OCI-LY3 (cell line): ENCODE data around the gene CCL16.

ENCODE experiments used
- H2AFZ ChIP-seq: fragments of 200-600, 300-600 bp; shearing (Covaris generic); 2 replicates; pipeline ENCODE4 v1.6.0; 2014; ENCODE audit warnings: antibody characterized with exemption, low read depth, low read length
- H3K27ac ChIP-seq: fragments of 200-600, 300-600 bp; sonication (generic); 2 replicates; pipeline ENCODE4 v1.5.1; 2014; ENCODE audit warnings: mild to moderate bottlenecking, low read length, moderate library complexity, mixed read lengths
- H3K27me3 ChIP-seq: fragments of 200-600, 300-600 bp; sonication (generic); 2 replicates; pipeline ENCODE4 v1.6.1; 2014; ENCODE audit warnings: low read depth, low read length, mixed read lengths
- H3K36me3 ChIP-seq: fragments of 200-600, 300-600 bp; sonication (generic); replicated peaks from 2 replicates; pipeline ENCODE3; 2014; ENCODE audit warnings: low read depth, low read length, mixed read lengths
- H3K4me1 ChIP-seq: fragments of 300-600, 200-600 bp; sonication (generic); 2 replicates; pipeline ENCODE4 v1.6.1; 2014; ENCODE audit warnings: low read length, mixed read lengths
- H3K4me2 ChIP-seq: fragments of 200-600, 300-600 bp; sonication (generic); 2 replicates; pipeline ENCODE4 v1.6.1; 2014; ENCODE audit warnings: low read length, mixed read lengths
- H3K4me3 ChIP-seq: fragments of 300-600, 200-600 bp; sonication (generic); 2 replicates; pipeline ENCODE4 v1.5.1; 2014; ENCODE audit warnings: antibody characterized with exemption, mild to moderate bottlenecking, low read length, moderate library complexity
- H3K79me2 ChIP-seq: fragments of 300-600, 200-600 bp; shearing (Covaris generic); 2 replicates; pipeline ENCODE4 v1.6.1; 2014; ENCODE audit warnings: mild to moderate bottlenecking, low read length, mixed read lengths
- H3K9ac ChIP-seq: fragments of 300-600, 200-600 bp; shearing (Covaris generic); 2 replicates; pipeline ENCODE4 v1.6.0; 2014; ENCODE audit warnings: mild to moderate bottlenecking, low read length, moderate library complexity
- H3K9me3 ChIP-seq: fragments of 200-600, 300-600 bp; shearing (Covaris generic); 2 replicates; pipeline ENCODE4 v1.6.1; 2014; ENCODE audit warnings: low read length, mixed read lengths; ENCODE audit not compliant: insufficient read depth
- H4K20me1 ChIP-seq: fragments of 200-600, 300-600 bp; sonication (generic); 2 replicates; pipeline ENCODE4 v1.6.1; 2016; ENCODE audit warnings: low read length, mixed read lengths; ENCODE audit not compliant: insufficient read depth
- EZH2phosphoT487 ChIP-seq: fragments of 200-600 bp; shearing (Covaris generic); IDR thresholded peaks from 2 replicates; pipeline ENCODE4 v1.6.1; 2018; ENCODE audit warnings: antibody characterized with exemption, mixed run types, low read depth
- TF ChIP-seq, protein P1 (sequence below): fragments of 200-600, 300-600 bp; sonication (generic); IDR thresholded peaks from 2 replicates; pipeline ENCODE4 v1.5.1; 2014; ENCODE audit warnings: antibody characterized with exemption, low read length, low read depth

CCL16 gene

DNA sequence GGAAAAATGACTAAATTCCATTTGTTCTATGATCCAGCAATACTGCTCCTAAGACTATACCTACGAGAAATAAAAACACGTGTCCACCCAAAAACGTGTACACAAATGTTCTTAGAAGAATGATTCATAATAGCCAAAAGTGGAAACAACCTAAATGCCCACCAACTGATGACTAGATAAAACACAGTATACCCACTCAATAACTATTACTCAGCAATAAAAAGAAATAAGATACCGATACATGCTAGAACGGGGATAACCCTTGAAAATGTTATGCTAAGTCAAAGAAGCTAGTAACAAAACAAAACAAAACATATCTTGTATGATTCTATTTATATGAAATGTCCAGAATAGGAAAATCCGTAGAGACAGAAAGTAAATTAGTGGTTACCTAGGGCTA is 17.6 kb downstream of the CCL16 start:
- H3K4me2 ChIP-seq, result no peak overlapping the region
- H3K4me3 ChIP-seq, result no peak overlapping the region
- no peak overlapping the region for H3K9ac ChIP-seq
- H3K27ac ChIP-seq, result no peak overlapping the region
- TF ChIP-seq, protein P1, sequence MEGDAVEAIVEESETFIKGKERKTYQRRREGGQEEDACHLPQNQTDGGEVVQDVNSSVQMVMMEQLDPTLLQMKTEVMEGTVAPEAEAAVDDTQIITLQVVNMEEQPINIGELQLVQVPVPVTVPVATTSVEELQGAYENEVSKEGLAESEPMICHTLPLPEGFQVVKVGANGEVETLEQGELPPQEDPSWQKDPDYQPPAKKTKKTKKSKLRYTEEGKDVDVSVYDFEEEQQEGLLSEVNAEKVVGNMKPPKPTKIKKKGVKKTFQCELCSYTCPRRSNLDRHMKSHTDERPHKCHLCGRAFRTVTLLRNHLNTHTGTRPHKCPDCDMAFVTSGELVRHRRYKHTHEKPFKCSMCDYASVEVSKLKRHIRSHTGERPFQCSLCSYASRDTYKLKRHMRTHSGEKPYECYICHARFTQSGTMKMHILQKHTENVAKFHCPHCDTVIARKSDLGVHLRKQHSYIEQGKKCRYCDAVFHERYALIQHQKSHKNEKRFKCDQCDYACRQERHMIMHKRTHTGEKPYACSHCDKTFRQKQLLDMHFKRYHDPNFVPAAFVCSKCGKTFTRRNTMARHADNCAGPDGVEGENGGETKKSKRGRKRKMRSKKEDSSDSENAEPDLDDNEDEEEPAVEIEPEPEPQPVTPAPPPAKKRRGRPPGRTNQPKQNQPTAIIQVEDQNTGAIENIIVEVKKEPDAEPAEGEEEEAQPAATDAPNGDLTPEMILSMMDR, result no peak
- no peak for TF ChIP-seq EZH2phosphoT487
- H3K27me3 ChIP-seq, result peaks cover 26% of the 10 kb centered on the region
- H3K36me3 ChIP-seq, result no peaks in the 10 kb centered on the region
- 0 out of 2 replicates have a peak, but pooled peaks cover 1% of the 10 kb centered on the region for H3K4me1 ChIP-seq
- H3K79me2 ChIP-seq, result no peaks in the 10 kb centered on the region
- H3K9me3 ChIP-seq, result no peaks in the 10 kb centered on the region
- H4K20me1 ChIP-seq, result no peaks in the 10 kb centered on the region
- no peak overlapping the region for H2AFZ ChIP-seq

DNA sequence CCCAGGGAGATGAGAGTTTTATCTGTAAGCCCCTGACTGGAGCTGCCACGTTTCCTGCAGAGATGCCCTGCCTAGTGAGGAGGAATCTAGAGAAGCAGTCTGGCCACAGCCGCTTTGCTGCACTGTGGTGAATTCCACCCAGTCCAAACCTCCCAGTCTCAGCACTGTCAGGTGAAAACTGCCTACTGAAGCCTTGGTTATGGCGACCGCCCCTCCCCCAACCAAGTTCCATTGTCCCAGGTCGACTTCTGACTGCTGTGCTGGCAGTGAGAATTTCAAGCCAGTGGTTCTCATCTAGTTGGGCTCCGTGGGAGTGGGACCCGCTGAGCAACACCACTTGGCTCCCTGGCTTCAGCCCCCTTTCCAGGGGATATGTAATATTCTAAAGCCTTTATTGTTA is 27.6 kb downstream of the CCL16 start:
- H3K27me3 ChIP-seq, result peaks cover 20% of the 10 kb centered on the region
- no peaks in the 10 kb centered on the region for H3K9me3 ChIP-seq
- H3K27ac ChIP-seq, result no peak overlapping the region
- H3K4me3 ChIP-seq, result no peak overlapping the region
- no peak overlapping the region for H2AFZ ChIP-seq
- H3K36me3 ChIP-seq, result no peaks in the 10 kb centered on the region
- H3K4me1 ChIP-seq, result peaks cover 12% of the 10 kb centered on the region
- TF ChIP-seq, protein P1, result no peak
- TF ChIP-seq EZH2phosphoT487, result no peak
- no peaks in the 10 kb centered on the region for H3K79me2 ChIP-seq
- H4K20me1 ChIP-seq, result no peaks in the 10 kb centered on the region
- no peak overlapping the region for H3K4me2 ChIP-seq
- H3K9ac ChIP-seq, result no peak overlapping the region

DNA sequence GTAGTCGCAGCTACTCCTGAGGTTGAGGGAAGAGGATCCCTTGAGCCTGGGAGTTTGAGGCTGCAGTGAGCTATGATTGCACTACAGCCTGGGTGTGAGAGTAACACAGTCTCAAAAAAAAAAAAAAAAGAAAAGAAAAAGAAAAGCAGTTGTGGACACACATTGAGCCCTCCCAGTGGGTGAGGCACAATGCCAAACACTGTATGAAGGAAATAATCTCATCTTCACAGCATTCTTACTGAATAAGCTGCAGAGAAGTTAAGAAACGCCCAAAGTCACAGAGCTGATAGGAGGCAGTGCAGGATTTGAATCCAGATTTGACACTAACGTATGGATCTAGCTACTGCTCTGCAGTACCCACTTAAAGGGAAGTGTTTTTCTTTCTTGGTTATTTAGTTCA is 31.9 kb downstream of the CCL16 start:
- H3K27ac ChIP-seq, result no peak overlapping the region
- TF ChIP-seq, protein P1, result no peak
- no peak for TF ChIP-seq EZH2phosphoT487
- no peaks in the 10 kb centered on the region for H3K36me3 ChIP-seq
- no peaks in the 10 kb centered on the region for H3K9me3 ChIP-seq
- no peak overlapping the region for H3K9ac ChIP-seq
- no peaks in the 10 kb centered on the region for H4K20me1 ChIP-seq
- peaks cover 16% of the 10 kb centered on the region for H3K4me1 ChIP-seq
- no peaks in the 10 kb centered on the region for H3K27me3 ChIP-seq
- no peak overlapping the region for H2AFZ ChIP-seq
- no peak overlapping the region for H3K4me3 ChIP-seq
- no peak overlapping the region for H3K4me2 ChIP-seq
- no peaks in the 10 kb centered on the region for H3K79me2 ChIP-seq

DNA sequence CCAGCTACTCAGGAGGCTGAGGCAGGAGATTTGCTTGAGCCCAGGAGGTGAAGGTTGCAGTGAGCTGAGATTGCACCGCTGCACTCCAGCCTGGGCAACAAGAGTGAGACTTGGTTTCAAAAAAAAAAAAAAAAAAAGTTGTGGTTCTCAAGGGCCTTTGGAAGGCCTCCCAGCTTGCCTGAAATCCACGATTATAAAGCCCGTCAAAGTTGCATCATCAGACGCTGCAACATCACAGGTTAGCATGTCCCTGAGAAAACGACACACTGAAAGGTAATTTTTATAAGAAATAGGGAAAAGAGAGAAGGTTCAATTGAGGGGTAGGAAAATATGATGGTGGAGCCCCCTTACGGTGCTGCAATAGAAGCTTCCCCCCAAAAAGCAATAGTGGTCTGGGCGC is 33.2 kb downstream of the CCL16 start:
- no peaks in the 10 kb centered on the region for H3K27me3 ChIP-seq
- H3K4me1 ChIP-seq, result peaks cover 16% of the 10 kb centered on the region
- H3K79me2 ChIP-seq, result no peaks in the 10 kb centered on the region
- H2AFZ ChIP-seq, result no peak overlapping the region
- TF ChIP-seq, protein P1, result no peak
- H3K27ac ChIP-seq, result no peak overlapping the region
- H3K4me2 ChIP-seq, result no peak overlapping the region
- no peak overlapping the region for H3K4me3 ChIP-seq
- no peaks in the 10 kb centered on the region for H3K36me3 ChIP-seq
- no peaks in the 10 kb centered on the region for H4K20me1 ChIP-seq
- H3K9me3 ChIP-seq, result no peaks in the 10 kb centered on the region
- H3K9ac ChIP-seq, result no peak overlapping the region
